Measurements from ENCODE around the gene WDR4.
"Not testable (repeated sequence)": the region's sequence is repeated elsewhere in the genome, so short reads cannot be mapped to it uniquely, and the experiment has no call there.

The WDR4 gene

GRCh38 chr21:42834726-42835191 lies 44.6 kb downstream of the WDR4 start:
- Histone ChIP-seq H3K18ac (ENCODE audit: low read length) (no peak overlapping the region), H3K4me3 (ENCODE audit: low read length) (no peak overlapping the region), H3K36me3 (ENCODE audit: control insufficient read depth, insufficient read depth, low read length) (peaks cover 8% of the 10 kb centered on the region), H3K4me1 (ENCODE audit: control insufficient read depth, low read depth, low read length) (peaks cover 3% of the 10 kb centered on the region), H2BK5ac (ENCODE audit: low read length) (no peak overlapping the region), H3K27me3 (ENCODE audit: insufficient read depth, low read length, poor library complexity) (no peaks in the 10 kb centered on the region), H3K9ac (ENCODE audit: low read length) (no peak overlapping the region), H3K4me2 (ENCODE audit: low read length) (no peak overlapping the region), H3K4ac (ENCODE audit: low read depth, low read length) (no peak overlapping the region), H3K79me1 (ENCODE audit: low read length) (no peaks in the 10 kb centered on the region), H4K8ac (ENCODE audit: low read depth, low read length) (no peak overlapping the region), H3K79me2 (ENCODE audit: control insufficient read depth, insufficient read depth, low read length) (no peaks in the 10 kb centered on the region), H3K56ac (ENCODE audit: low read length) (no peak overlapping the region), H3K23ac (ENCODE audit: low read length) (no peak overlapping the region), H2BK15ac (replicated peaks; ENCODE audit: low read depth) (no peak overlapping the region), H4K5ac (ENCODE audit: low read length) (no peak overlapping the region), H2BK120ac (ENCODE audit: low read depth, low read length) (no peak overlapping the region), H2AK5ac (ENCODE audit: low read length) (no peak overlapping the region), H3K27ac (ENCODE audit: low read depth, low read length) (no peak overlapping the region)
- no CpG with 5 or more reads among the region's 13 CpGs for WGBS (ENCODE audit: extremely low coverage, insufficient coverage, low lambda C conversion rate)
- no peak for DNase-seq

- H3K79me2 ChIP-seq (ENCODE audit: control insufficient read depth, insufficient read depth, low read length), result no peaks in the 10 kb centered on the region
- H3K23ac ChIP-seq (ENCODE audit: low read length), result no peak overlapping the region
- H3K4me2 ChIP-seq (ENCODE audit: low read length), result no peak overlapping the region
- no peak overlapping the region for H3K4me3 ChIP-seq (ENCODE audit: low read length)
- H4K5ac ChIP-seq (ENCODE audit: low read length), result no peak overlapping the region
- H3K27ac ChIP-seq (ENCODE audit: low read depth, low read length), result no peak overlapping the region
- peaks cover 3% of the 10 kb centered on the region for H3K4me1 ChIP-seq (ENCODE audit: control insufficient read depth, low read depth, low read length)
- H3K9ac ChIP-seq (ENCODE audit: low read length), result no peak overlapping the region
- no peak overlapping the region for H4K8ac ChIP-seq (ENCODE audit: low read depth, low read length)
- no peak overlapping the region for H3K4ac ChIP-seq (ENCODE audit: low read depth, low read length)
- H3K56ac ChIP-seq (ENCODE audit: low read length), result no peak overlapping the region
- peaks cover 8% of the 10 kb centered on the region for H3K36me3 ChIP-seq (ENCODE audit: control insufficient read depth, insufficient read depth, low read length)
- no peak for DNase-seq
- peak overlapping the region; percentile 65 for H2AK5ac ChIP-seq (ENCODE audit: low read length)
- H2BK15ac ChIP-seq (replicated peaks; ENCODE audit: low read depth), result no peak overlapping the region
- WGBS (ENCODE audit: extremely low coverage, insufficient coverage, low lambda C conversion rate), result no CpG with 5 or more reads among the region's 23 CpGs
- no peak overlapping the region for H2BK120ac ChIP-seq (ENCODE audit: low read depth, low read length)
- H3K27me3 ChIP-seq (ENCODE audit: insufficient read depth, low read length, poor library complexity), result no peaks in the 10 kb centered on the region
- H3K18ac ChIP-seq (ENCODE audit: low read length), result no peak overlapping the region
- H2BK5ac ChIP-seq (ENCODE audit: low read length), result no peak overlapping the region
- H3K79me1 ChIP-seq (ENCODE audit: low read length), result no peaks in the 10 kb centered on the region
These were observed 45.2 kb downstream of the WDR4 start for GRCh38 chr21:42833859-42834725.

- no peak overlapping the region for H3K4me3 ChIP-seq (ENCODE audit: low read length)
- DNase-seq, result peak; percentile 82
- peak overlapping the region; percentile 45 for H3K23ac ChIP-seq (ENCODE audit: low read length)
- no peak overlapping the region for H2BK5ac ChIP-seq (ENCODE audit: low read length)
- no peak overlapping the region for H2BK15ac ChIP-seq (replicated peaks; ENCODE audit: low read depth)
- no peak overlapping the region for H3K27ac ChIP-seq (ENCODE audit: low read depth, low read length)
- no peaks in the 10 kb centered on the region for H3K79me2 ChIP-seq (ENCODE audit: control insufficient read depth, insufficient read depth, low read length)
- H3K4ac ChIP-seq (ENCODE audit: low read depth, low read length), result no peak overlapping the region
- H3K9ac ChIP-seq (ENCODE audit: low read length), result no peak overlapping the region
- H4K8ac ChIP-seq (ENCODE audit: low read depth, low read length), result no peak overlapping the region
- H3K27me3 ChIP-seq (ENCODE audit: insufficient read depth, low read length, poor library complexity), result no peaks in the 10 kb centered on the region
- H4K5ac ChIP-seq (ENCODE audit: low read length), result no peak overlapping the region
- peaks cover 8% of the 10 kb centered on the region for H3K36me3 ChIP-seq (ENCODE audit: control insufficient read depth, insufficient read depth, low read length)
- no peak overlapping the region for H3K56ac ChIP-seq (ENCODE audit: low read length)
- no peak overlapping the region for H3K18ac ChIP-seq (ENCODE audit: low read length)
- no peaks in the 10 kb centered on the region for H3K79me1 ChIP-seq (ENCODE audit: low read length)
- peaks cover 3% of the 10 kb centered on the region for H3K4me1 ChIP-seq (ENCODE audit: control insufficient read depth, low read depth, low read length)
- no peak overlapping the region for H2AK5ac ChIP-seq (ENCODE audit: low read length)
- no peak overlapping the region for H3K4me2 ChIP-seq (ENCODE audit: low read length)
- no peak overlapping the region for H2BK120ac ChIP-seq (ENCODE audit: low read depth, low read length)
- no CpG with 5 or more reads among the region's 11 CpGs for WGBS (ENCODE audit: extremely low coverage, insufficient coverage, low lambda C conversion rate)
These were observed 45.9 kb downstream of the WDR4 start for GRCh38 chr21:42833439-42833815.

GRCh38 chr21:42832321-42832630 lies 47.1 kb downstream of the WDR4 start:
- H2BK120ac ChIP-seq (ENCODE audit: low read depth, low read length); H3K4me2 ChIP-seq (ENCODE audit: low read length); H3K27ac ChIP-seq (ENCODE audit: low read depth, low read length); DNase-seq; H3K79me2 ChIP-seq (ENCODE audit: control insufficient read depth, insufficient read depth, low read length); H3K56ac ChIP-seq (ENCODE audit: low read length); H3K36me3 ChIP-seq (ENCODE audit: control insufficient read depth, insufficient read depth, low read length); H3K4ac ChIP-seq (ENCODE audit: low read depth, low read length); H3K27me3 ChIP-seq (ENCODE audit: insufficient read depth, low read length, poor library complexity); H4K8ac ChIP-seq (ENCODE audit: low read depth, low read length); H2BK5ac ChIP-seq (ENCODE audit: low read length); H3K79me1 ChIP-seq (ENCODE audit: low read length); H3K18ac ChIP-seq (ENCODE audit: low read length); H3K4me3 ChIP-seq (ENCODE audit: low read length); H2AK5ac ChIP-seq (ENCODE audit: low read length); H4K5ac ChIP-seq (ENCODE audit: low read length); H3K9ac ChIP-seq (ENCODE audit: low read length); H3K23ac ChIP-seq (ENCODE audit: low read length); H3K4me1 ChIP-seq (ENCODE audit: control insufficient read depth, low read depth, low read length); H2BK15ac ChIP-seq (replicated peaks; ENCODE audit: low read depth): not testable (repeated sequence)
- no CpG with 5 or more reads among the region's 4 CpGs for WGBS (ENCODE audit: extremely low coverage, insufficient coverage, low lambda C conversion rate)

- Histone ChIP-seq H3K4me2 (ENCODE audit: low read length) (no peak overlapping the region), H3K27ac (ENCODE audit: low read depth, low read length) (no peak overlapping the region), H2BK120ac (ENCODE audit: low read depth, low read length) (no peak overlapping the region), H2BK15ac (replicated peaks; ENCODE audit: low read depth) (no peak overlapping the region), H2BK5ac (ENCODE audit: low read length) (no peak overlapping the region), H2AK5ac (ENCODE audit: low read length) (no peak overlapping the region), H3K9ac (ENCODE audit: low read length) (no peak overlapping the region), H3K79me2 (ENCODE audit: control insufficient read depth, insufficient read depth, low read length) (no peaks in the 10 kb centered on the region), H3K27me3 (ENCODE audit: insufficient read depth, low read length, poor library complexity) (no peaks in the 10 kb centered on the region), H3K4me3 (ENCODE audit: low read length) (no peak overlapping the region), H3K23ac (ENCODE audit: low read length) (no peak overlapping the region), H3K18ac (ENCODE audit: low read length) (no peak overlapping the region), H4K5ac (ENCODE audit: low read length) (no peak overlapping the region), H3K79me1 (ENCODE audit: low read length) (no peaks in the 10 kb centered on the region), H4K8ac (ENCODE audit: low read depth, low read length) (no peak overlapping the region), H3K36me3 (ENCODE audit: control insufficient read depth, insufficient read depth, low read length) (peaks cover 4% of the 10 kb centered on the region), H3K4ac (ENCODE audit: low read depth, low read length) (no peak overlapping the region), H3K56ac (ENCODE audit: low read length) (no peak overlapping the region), H3K4me1 (ENCODE audit: control insufficient read depth, low read depth, low read length) (peaks cover 3% of the 10 kb centered on the region)
- DNase-seq, result peak; percentile 51
- whole genome bisulfite sequencing (ENCODE audit: extremely low coverage, insufficient coverage, low lambda C conversion rate), result no CpG with 5 or more reads among the region's 25 CpGs
These were observed 48.6 kb downstream of the WDR4 start for GRCh38 chr21:42830456-42831455.

All from mesendoderm (in vitro differentiated cells).